DND-41 (cell line): Measurements from ENCODE around the gene NLRP6.

Experiments used
- EZH2 ChIP-seq: IDR thresholded peaks from 3 replicates; pipeline ENCODE4 v1.6.1; 2012; ENCODE audit warnings: borderline replicate concordance, low read depth, mild to moderate bottlenecking, moderate library complexity, low read length, inconsistent platforms; ENCODE audit not compliant: severe bottlenecking
- TF ChIP-seq, protein P1 (sequence below): IDR thresholded peaks from 2 replicates; pipeline ENCODE4 v1.5.1; 2012; ENCODE audit warnings: borderline replicate concordance, low read length, moderate library complexity, mild to moderate bottlenecking; ENCODE audit not compliant: poor library complexity, severe bottlenecking; ENCODE audit errors: extremely low read depth

DNA sequence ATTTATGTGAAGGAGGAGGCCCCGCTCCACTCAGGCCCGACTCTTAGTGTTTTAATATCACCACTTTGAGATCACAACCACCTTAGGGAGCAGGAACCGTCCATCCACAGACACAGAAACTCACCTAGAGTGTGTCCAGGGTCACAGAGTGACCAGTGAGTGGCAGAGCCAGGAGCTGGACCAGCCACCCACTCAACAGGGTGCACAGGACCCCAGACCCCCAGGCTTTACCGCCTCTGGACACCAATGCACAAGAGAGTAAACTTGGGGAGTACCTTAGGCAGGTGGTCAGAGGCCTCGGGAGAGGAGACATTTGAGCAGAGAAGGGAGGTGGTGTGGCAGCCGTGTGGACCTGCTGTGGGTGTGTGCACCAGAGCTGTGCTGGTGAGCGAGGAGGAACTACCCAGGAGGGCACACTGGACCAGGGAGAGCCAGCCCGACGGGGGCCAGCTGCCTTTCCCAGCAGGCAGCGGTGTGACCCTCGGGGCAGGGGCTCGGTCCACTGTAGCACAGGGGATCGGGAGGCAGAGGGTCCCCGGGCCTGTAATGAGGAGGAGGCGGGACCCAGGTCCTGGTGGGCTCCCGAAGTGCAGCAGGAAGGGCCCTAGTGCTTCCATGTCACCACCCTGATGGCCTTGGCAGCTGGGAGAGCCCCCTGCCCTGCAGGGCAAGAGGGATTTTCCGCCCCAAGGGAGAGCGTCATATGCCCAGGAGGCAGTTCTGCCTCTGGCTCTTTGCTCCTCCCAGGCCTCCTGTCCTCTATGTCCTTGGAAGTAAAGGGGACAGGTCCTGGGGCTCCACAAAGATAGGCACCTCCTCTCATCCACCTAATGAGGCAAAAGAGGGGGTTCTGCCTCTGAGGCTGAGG, 7.5 kb upstream of the NLRP6 start:
- TF ChIP-seq, protein P1, sequence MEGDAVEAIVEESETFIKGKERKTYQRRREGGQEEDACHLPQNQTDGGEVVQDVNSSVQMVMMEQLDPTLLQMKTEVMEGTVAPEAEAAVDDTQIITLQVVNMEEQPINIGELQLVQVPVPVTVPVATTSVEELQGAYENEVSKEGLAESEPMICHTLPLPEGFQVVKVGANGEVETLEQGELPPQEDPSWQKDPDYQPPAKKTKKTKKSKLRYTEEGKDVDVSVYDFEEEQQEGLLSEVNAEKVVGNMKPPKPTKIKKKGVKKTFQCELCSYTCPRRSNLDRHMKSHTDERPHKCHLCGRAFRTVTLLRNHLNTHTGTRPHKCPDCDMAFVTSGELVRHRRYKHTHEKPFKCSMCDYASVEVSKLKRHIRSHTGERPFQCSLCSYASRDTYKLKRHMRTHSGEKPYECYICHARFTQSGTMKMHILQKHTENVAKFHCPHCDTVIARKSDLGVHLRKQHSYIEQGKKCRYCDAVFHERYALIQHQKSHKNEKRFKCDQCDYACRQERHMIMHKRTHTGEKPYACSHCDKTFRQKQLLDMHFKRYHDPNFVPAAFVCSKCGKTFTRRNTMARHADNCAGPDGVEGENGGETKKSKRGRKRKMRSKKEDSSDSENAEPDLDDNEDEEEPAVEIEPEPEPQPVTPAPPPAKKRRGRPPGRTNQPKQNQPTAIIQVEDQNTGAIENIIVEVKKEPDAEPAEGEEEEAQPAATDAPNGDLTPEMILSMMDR = no peak
- TF ChIP-seq EZH2 = no peak
